Forelimb muscle (tissue), 1 donor: ENCODE measurements around the gene MOB3B. TPM values are rescaled to one million over a fixed set of nuclear protein-coding genes. Genes with fewer than 3 reads are reported as not detected.
"Not testable (repeated sequence)": the region's sequence is repeated elsewhere in the genome, so short reads cannot be mapped to it uniquely, and the experiment has no call there.

Source experiments
- DNase-seq: peaks from one replicate; pipeline ENCODE4 v3.0.0-alpha.2; 2013; ENCODE audit warnings: low read depth
- polyA plus RNA-seq: library from polyadenylated mRNA; unstranded; fragments of 120-200 nt; gene quantifications from one replicate; pipeline ENCODE4 v1.2.1, GENCODE V29; 2013; ENCODE audit not compliant: insufficient read length

MOB3B gene
- polyA plus RNA-seq, 1 donor: 2.0 TPM

GRCh38 chr9:27476870-27477515, 52.6 kb downstream of the MOB3B start:
- DNase-seq: no peak

GRCh38 chr9:27475057-27475595, 54.5 kb downstream of the MOB3B start:
- DNase-seq: no peak

GRCh38 chr9:27474305-27474704, 55.3 kb downstream of the MOB3B start:
- no peak for DNase-seq

- DNase-seq: no peak
These were observed 56.5 kb downstream of the MOB3B start for GRCh38 chr9:27473111-27473529.

GRCh38 chr9:27472195-27472594, 57.4 kb downstream of the MOB3B start:
- DNase-seq: no peak

- DNase-seq: no peak
These were observed 57.8 kb downstream of the MOB3B start for GRCh38 chr9:27471789-27472188.

GRCh38 chr9:27471366-27471765, 58.2 kb downstream of the MOB3B start:
- DNase-seq: no peak

- no peak for DNase-seq
These were observed 59.2 kb downstream of the MOB3B start for GRCh38 chr9:27470291-27470856.

GRCh38 chr9:27469550-27469949, 60.1 kb downstream of the MOB3B start:
- no peak for DNase-seq

- DNase-seq: no peak
These were observed 61.0 kb downstream of the MOB3B start for GRCh38 chr9:27468462-27469110.

GRCh38 chr9:27468000-27468399, 61.6 kb downstream of the MOB3B start:
- DNase-seq: no peak

- DNase-seq: no peak
These were observed 62.1 kb downstream of the MOB3B start for GRCh38 chr9:27467486-27467885.

GRCh38 chr9:27466516-27466915, 63.1 kb downstream of the MOB3B start:
- not testable (repeated sequence) for DNase-seq

- not testable (repeated sequence) for DNase-seq
These were observed 64.7 kb downstream of the MOB3B start for GRCh38 chr9:27464950-27465349.

GRCh38 chr9:27462846-27463245, 66.8 kb downstream of the MOB3B start:
- DNase-seq: no peak

GRCh38 chr9:27462434-27462833, 67.2 kb downstream of the MOB3B start:
- DNase-seq: no peak

GRCh38 chr9:27460226-27461023, 69.2 kb downstream of the MOB3B start:
- no peak for DNase-seq

- no peak for DNase-seq
These were observed 72.2 kb downstream of the MOB3B start for GRCh38 chr9:27457445-27457844.

GRCh38 chr9:27453860-27454553, 75.6 kb downstream of the MOB3B start:
- no peak for DNase-seq

- DNase-seq: no peak
These were observed 78.3 kb downstream of the MOB3B start for GRCh38 chr9:27451207-27451797.

GRCh38 chr9:27450752-27451151, 78.9 kb downstream of the MOB3B start:
- no peak for DNase-seq
